Right atrium auricular region (tissue), 2 donors: Measurements from ENCODE around the gene CC2D2A. TPM values are rescaled to one million over a fixed set of nuclear protein-coding genes. Genes with fewer than 3 reads are reported as not detected.

Experiments used
- DNase-seq: peaks from one replicate; pipeline ENCODE4 v3.0.0-alpha.2; 2019; ENCODE audit warnings: low spot score
- H3K27ac ChIP-seq, 2 donors: fragments of 200-600 bp; sonication (generic); 1 replicate in 1 of 2; 2 replicates in 1 of 2; pipeline ENCODE4 v1.5.1; 2016 to 2019
- H3K27me3 ChIP-seq, 2 donors: fragments of 200-600 bp; sonication (generic); one replicate each; pipeline versions ENCODE4 v1.5.1 to v1.6.0; 2017 to 2019
- H3K36me3 ChIP-seq: fragments of 200-600 bp; sonication (generic); one replicate; pipeline ENCODE4 v1.5.1; 2016
- H3K4me1 ChIP-seq, 2 donors: fragments of 200-600 bp; sonication (generic); one replicate each; pipeline versions ENCODE4 v1.5.1 to v1.6.0; 2017 to 2019
- H3K4me3 ChIP-seq, 2 donors: fragments of 200-600 bp; sonication (generic); 1 replicate in 1 of 2; 2 replicates in 1 of 2; pipeline ENCODE4 v1.5.1; 2017 to 2019; ENCODE audit warnings: mild to moderate bottlenecking in 1 of 2, moderate library complexity in 1 of 2
- H3K9me3 ChIP-seq, 2 donors: fragments of 200-600 bp; sonication (generic); one replicate each; pipeline ENCODE4 v1.5.1; 2019
- total RNA-seq, 2 donors: library from RNA; depleted of rRNA; stranded (reverse); fragments of >200 nt; gene quantifications; one replicate each; pipeline ENCODE4 v1.1.0, GENCODE V29; 2016
- TF ChIP-seq, protein P1 (sequence below), 2 donors: fragments of 200-600 bp; sonication (generic); IDR thresholded peaks; one replicate each; pipeline ENCODE4 v1.5.1; 2019; ENCODE audit warnings: antibody characterized with exemption in 2 of 2

Gene CC2D2A
- total RNA-seq, 2 donors from 2014 or later = 6.1 to 8.0 TPM

DNA sequence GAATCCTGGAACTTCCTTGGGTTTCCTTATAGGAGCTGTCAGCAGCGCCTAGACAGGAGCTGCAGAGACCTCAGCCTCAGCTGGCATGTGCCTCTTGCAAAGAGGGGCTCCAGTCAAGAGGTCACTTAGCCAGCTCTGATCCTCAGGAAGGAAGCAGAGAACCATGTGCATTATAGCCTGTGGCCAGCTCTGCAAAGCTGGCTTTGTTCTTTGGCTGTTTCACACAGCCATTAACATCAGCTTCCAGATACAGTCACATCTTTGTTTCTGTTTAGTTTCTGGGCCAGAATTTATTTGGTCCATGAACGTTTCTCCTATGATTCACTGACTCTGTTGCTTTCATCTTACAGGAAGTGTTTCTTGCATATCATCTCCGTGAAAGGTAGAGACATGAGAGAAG is 92.4 kb downstream of the CC2D2A start:
- TF ChIP-seq, protein P1, sequence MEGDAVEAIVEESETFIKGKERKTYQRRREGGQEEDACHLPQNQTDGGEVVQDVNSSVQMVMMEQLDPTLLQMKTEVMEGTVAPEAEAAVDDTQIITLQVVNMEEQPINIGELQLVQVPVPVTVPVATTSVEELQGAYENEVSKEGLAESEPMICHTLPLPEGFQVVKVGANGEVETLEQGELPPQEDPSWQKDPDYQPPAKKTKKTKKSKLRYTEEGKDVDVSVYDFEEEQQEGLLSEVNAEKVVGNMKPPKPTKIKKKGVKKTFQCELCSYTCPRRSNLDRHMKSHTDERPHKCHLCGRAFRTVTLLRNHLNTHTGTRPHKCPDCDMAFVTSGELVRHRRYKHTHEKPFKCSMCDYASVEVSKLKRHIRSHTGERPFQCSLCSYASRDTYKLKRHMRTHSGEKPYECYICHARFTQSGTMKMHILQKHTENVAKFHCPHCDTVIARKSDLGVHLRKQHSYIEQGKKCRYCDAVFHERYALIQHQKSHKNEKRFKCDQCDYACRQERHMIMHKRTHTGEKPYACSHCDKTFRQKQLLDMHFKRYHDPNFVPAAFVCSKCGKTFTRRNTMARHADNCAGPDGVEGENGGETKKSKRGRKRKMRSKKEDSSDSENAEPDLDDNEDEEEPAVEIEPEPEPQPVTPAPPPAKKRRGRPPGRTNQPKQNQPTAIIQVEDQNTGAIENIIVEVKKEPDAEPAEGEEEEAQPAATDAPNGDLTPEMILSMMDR (IDR thresholded peaks at IDR 0.05) = no peak
- Histone ChIP-seq H3K9me3 (no peaks in the 10 kb centered on the region), H3K4me1 (no peaks in the 10 kb centered on the region), H3K4me3 (no peak overlapping the region), H3K27ac (no peak overlapping the region), H3K27me3 (no peaks in the 10 kb centered on the region), H3K36me3 (peaks cover 18% of the 10 kb centered on the region)
- DNase-seq = no peak

DNA sequence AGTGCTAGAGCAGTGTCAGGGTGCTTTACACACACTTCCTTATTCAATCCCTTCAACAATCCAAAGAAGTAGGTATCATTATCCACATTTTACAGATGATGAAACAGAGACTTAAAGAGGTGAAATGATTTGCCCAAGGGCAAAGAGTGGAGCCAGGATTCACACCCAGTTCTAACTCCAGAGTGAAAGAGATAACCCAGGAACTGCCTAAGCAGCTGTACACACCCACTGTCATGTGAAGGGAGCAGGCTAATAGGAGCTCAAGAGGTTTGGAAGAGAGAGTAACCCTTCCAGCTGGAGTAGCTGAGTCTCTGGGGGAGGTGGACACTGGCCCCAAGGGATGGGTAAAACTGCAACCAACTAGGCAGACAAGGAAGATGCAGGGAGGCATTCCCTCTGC is 92.9 kb downstream of the CC2D2A start:
- H3K27ac ChIP-seq = no peak overlapping the region
- no peak for DNase-seq
- H3K4me1 ChIP-seq = no peaks in the 10 kb centered on the region
- H3K4me3 ChIP-seq = no peak overlapping the region
- H3K9me3 ChIP-seq = no peaks in the 10 kb centered on the region
- TF ChIP-seq, protein P1 (IDR thresholded peaks at IDR 0.05) = no peak
- H3K36me3 ChIP-seq = peaks cover 23% of the 10 kb centered on the region
- H3K27me3 ChIP-seq = no peaks in the 10 kb centered on the region

DNA sequence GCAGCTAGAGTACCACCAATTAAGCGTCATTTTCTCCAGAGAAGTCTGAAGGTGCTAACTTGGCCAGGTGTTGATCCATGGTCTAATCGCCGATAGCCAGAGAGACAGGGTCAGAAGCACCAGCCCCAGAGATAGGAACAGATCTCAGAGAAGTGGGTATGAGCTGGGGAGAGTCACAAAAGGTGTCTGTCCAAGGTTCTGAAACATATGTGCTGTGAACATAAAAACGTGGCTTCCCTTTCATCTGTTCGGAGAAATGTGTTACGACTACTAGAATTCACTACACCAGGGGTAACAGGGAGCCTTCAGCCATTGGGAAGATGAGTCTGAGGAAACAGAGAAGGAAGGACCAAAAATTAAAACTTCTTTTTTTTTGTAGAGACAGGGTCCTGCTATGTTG is 94.2 kb downstream of the CC2D2A start:
- Histone ChIP-seq H3K36me3 (peaks cover 34% of the 10 kb centered on the region), H3K27ac (no peak overlapping the region), H3K4me1 (no peaks in the 10 kb centered on the region), H3K9me3 (no peaks in the 10 kb centered on the region), H3K4me3 (no peak overlapping the region), H3K27me3 (no peaks in the 10 kb centered on the region)
- TF ChIP-seq, protein P1 (IDR thresholded peaks at IDR 0.05) = no peak
- no peak for DNase-seq

DNA sequence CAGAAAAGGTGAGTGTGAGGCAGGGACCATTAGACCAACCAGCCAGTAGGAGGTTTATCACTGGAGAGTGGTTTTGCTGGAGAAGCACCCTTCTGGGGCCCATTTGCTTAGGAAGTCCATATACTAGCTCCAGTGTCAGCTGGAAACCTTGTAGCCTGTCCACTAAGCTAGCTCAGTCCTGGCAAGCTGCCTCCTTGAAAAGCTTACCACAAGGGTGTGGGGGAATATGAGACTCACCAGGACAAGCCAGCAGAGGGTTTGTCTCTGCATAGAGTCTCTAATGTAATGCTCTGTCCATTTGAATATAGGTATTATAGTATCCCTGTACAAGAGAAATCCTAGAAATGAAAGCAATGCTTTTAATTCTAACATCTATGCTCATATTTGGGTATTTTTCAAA is 99.1 kb downstream of the CC2D2A start:
- H3K4me3 ChIP-seq = no peak overlapping the region
- H3K36me3 ChIP-seq = peaks cover 41% of the 10 kb centered on the region
- DNase-seq = no peak
- H3K9me3 ChIP-seq = no peaks in the 10 kb centered on the region
- H3K27ac ChIP-seq = no peak overlapping the region
- TF ChIP-seq, protein P1 (IDR thresholded peaks at IDR 0.05) = no peak
- H3K27me3 ChIP-seq = no peaks in the 10 kb centered on the region
- no peaks in the 10 kb centered on the region for H3K4me1 ChIP-seq

DNA sequence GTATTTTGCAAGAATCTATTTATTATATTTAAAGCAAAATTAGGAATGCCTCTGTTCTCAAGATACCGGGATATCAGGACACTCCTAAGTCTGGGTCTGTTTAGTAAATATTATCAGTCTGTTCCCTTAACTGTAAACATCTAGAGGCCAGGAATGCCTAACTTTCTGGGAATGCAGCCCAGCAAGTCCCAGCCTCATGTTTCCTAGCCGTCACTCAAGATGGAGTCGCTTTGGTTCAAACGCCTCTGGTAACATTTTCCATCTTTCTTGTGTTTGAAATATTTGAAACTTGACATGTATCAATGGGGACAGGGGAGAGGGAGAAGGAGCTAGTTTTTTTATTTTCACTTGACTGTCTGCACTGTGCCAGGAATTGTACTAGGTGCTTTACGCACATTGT is 100.1 kb downstream of the CC2D2A start:
- TF ChIP-seq, protein P1 (IDR thresholded peaks at IDR 0.05) = no peak
- peaks cover 37% of the 10 kb centered on the region for H3K36me3 ChIP-seq
- no peak for DNase-seq

DNA sequence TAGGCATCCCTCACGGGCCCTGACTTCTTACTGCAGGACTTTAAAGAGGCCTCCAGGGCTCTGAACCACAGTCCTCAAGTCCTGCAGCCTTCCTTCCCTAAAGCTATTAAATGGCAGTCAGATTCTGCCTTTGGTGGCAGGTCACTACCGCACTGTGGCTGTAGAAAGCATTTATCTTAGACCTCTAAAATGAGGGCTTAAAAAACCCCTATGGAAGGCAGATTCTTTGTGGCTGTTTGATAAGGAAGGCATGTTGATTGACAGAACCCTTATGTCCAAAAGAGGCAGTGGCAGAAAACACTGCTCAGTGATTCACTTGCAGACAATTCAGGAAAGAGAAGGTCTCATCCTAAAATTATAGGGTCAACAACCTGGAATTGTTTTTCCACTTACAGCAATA is 106.3 kb downstream of the CC2D2A start:
- Histone ChIP-seq H3K4me1 (peaks cover 0 to 5% of the 10 kb centered on the region in 2 donors), H3K36me3 (peaks cover 1% of the 10 kb centered on the region), H3K9me3 (no peaks in the 10 kb centered on the region), H3K27me3 (no peaks in the 10 kb centered on the region), H3K4me3 (no peak overlapping the region), H3K27ac (no peak overlapping the region)
- no peak for DNase-seq
- TF ChIP-seq, protein P1 (IDR thresholded peaks at IDR 0.05) = no peak

More for the DNA sequence above, 100.1 kb downstream of the CC2D2A start:
- Histone ChIP-seq H3K27me3 (no peaks in the 10 kb centered on the region), H3K9me3 (no peaks in the 10 kb centered on the region), H3K27ac (no peak overlapping the region), H3K4me1 (no peaks in the 10 kb centered on the region), H3K4me3 (no peak overlapping the region)
